Astrocyte of the hippocampus (primary cell): ENCODE results near the gene CEND1.
"Not testable (repeated sequence)": the region's sequence is repeated elsewhere in the genome, so short reads cannot be mapped to it uniquely, and the experiment has no call there.

Experiments used
- DNase-seq: peaks from one replicate; pipeline ENCODE4 v3.0.0; 2011; ENCODE audit warnings: low read depth, low spot score

Gene CEND1

DNA sequence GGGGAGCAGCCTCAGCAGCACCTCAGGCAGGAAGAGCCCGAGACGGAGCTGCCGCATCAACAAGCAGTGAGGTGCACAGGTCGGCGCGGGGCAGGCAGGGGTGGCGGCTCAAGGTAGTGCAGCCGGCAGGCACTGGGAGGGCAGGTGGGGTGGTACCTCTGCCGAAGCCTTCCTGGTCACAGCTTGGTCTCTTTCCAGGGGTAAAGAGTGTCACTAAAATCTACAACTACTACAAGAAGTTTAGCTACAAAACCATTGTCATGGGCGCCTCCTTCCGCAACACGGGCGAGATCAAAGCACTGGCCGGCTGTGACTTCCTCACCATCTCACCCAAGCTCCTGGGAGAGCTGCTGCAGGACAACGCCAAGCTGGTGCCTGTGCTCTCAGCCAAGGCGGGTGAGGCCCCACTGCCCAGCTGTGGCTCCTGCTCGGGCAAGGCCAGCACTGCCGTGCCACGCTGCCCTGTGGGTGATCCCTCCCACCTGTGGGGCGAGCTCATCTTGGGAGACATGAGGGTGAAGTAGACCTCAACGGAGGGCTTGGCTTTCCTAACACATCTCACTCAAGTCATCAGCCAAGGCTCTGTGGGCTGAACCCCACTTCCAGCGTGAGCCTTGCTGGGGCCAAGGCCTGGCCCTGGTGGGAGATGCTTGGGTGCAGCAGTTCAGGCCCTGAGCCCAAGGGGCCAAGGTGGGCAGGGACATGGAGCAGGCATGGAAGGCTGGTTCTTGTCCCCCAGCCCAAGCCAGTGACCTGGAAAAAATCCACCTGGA is 26.2 kb downstream of the CEND1 start:
- no peak for DNase-seq

DNA sequence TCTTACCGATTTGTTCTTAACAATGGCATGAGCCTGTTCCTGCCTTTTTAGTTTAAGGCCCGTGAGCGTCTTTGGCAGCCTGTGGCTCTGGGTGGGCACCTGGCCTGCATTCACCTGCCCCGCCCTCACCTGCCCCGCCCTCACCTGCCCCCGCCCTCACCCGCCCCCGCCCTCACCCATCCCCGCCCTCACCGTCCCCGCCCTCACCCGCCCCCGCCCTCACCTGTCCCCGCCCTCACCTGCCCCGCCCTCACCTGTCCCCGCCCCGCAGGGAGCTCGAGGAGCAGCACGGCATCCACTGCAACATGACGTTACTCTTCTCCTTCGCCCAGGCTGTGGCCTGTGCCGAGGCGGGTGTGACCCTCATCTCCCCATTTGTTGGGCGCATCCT is 26.8 kb downstream of the CEND1 start:
- no peak for DNase-seq

DNA sequence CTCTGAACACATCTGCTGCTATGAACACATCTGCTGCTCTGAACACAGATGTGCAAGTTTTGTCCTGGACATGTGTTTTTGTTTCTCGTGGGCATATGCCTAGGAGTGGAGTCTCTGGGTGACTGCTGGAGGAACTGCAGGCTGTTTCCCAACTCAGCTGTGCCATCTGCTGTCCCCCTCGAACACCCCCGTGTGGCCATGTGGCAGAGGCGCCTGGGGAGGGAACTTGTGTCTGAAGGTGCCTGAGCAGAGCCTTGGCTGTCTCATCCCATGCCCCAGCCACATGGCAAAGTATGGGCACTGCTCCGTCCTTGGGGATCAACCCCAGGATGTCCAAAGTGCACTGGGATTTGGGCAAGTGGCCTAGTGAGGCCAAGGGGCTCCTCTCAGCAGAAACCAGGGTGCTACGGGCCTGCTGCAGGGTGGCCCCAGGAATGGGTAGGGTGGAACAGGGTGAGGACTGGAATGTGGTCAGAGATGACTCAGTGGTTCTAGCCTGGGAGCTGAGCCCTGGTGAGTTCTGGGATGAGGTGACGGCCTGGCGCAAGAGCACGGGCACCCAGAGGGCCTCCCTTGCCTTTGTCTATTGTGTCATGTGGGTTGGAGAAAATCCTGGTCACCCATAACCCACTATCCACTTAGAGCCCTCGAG is 27.3 kb downstream of the CEND1 start:
- peak; percentile 78 for DNase-seq

- DNase-seq = no peak
Observed at GRCh38 chr11:761526-762108, 28.3 kb downstream of the CEND1 start.

GRCh38 chr11:760236-760635 is 29.7 kb downstream of the CEND1 start:
- DNase-seq = no peak

DNA sequence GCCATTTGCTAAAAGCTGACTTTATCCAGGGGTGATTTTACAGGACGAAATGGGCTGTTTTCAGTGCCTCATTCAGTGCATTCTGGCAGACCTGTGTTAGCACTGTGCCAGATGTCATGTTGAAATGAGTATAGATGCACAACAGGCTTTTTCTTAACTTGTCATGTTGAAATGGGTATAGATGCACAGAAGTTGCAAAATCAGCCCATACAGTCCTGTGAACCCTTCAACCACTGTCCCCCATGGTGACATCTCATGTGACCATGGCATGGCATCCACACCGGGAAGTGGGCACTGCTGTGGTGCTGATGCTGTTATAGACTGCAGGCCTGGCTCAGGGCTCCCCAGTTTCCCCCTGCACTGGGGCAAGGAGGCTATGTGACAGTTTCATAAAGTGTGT is 40.2 kb downstream of the CEND1 start:
- DNase-seq = no peak

GRCh38 chr11:748007-748359 is 41.9 kb downstream of the CEND1 start:
- DNase-seq = peak; percentile 44

DNA sequence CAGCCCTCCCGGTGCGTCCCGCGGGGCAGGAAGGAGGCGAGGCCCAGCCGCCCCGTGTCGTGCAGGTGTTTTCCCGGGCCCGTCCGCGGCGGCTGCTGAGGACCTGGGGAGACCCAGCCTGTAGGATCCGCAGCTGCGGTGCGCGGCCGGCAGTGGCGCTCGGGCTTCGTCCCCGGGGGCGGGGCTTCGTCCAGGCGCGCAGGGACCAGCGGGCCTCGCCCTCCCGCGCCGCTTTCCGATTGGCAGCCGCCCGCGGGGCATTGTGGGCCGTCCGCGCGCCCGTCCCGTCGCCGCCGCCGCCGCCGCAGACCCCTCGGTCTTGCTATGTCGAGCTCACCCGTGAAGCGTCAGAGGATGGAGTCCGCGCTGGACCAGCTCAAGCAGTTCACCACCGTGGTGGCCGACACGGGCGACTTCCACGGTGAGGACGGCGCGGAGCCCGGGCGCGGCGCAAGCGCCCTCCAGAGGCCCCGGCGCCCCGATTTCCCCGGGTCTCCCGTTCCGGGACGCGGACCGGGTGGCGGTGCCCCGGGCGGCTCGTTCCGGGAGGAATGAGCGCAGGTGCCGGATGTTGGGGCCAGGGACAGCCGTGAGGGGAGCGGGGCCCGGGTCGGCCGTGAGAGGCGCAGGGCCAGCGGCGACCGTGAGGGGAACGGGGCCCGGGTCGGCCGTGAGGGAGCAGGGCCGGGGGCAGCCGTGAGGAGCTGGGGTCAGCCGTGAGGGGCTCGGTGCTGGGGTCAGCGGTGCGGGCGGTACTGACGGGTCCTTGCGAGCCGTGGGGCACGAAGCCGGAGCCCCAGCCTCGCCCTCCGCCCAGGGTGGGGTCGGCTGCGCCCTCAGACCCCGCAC is 42.5 kb downstream of the CEND1 start, which contains the start of gene TALDO1:
TSS of gene TALDO1 (plus strand) at position 307 of the 849 bp plus-strand sequence. CDS start at position 325, 18 bp downstream.
- peak; percentile 97 for DNase-seq

DNA sequence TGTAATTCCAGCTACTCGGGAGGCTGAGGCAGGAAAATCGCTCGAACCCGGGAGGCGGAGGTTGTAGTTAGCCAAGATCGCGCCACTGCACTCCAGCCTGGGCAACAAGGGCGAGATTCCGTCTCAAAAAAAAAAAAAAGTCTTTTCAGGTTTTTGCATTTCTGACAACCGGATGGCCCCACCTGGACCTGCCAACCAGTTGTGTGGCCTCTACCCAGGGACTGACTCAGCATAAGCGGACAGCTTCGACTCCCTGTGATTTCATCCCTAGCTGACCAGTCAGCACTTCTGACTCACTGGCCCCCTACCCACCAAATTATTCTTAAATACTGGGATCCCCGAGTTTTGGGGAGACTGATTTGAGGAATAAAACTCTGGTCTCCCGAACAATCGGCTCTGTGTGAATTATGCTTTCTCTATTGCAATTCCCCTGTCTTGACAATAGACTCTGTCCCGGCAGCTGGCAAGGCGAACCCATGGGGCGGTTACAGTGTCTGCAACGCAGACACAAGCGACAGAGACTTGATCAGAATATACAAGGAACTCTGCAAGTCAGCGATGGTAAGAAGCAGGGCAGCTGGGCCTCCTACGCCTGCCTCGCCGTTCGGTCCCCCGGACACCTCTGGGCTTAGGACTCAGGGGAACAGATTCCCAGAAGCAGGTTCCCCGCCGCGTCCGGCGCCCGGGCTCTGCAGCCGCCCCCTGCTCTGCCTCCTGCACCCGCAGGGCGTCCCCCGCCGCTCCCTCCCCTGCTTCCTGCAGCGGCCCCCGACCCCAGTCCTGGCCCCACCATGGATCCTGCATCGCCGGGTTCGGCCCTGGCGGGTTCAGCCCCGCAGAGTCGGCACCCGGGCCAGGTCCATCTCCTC is 43.4 kb downstream of the CEND1 start:
- peak; percentile 47 for DNase-seq

DNA sequence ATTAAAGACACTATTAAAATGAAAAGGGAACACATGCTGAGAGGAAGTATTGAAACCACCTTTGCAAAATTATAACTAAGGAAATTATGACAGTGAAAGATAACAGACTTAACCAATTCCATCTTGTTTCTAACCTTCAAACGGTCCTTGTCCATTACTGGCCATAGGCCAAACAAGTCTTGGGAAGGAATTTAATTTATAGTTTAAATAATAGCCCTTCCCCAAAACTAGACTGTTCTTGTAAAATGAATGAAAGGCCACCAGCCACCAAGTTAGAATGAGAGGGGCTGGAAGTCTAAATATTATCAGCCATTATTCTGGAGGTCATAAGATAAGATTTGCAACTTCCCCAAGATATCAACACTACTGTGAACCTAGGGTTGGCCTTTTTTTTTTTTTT is 44.5 kb downstream of the CEND1 start:
- no peak for DNase-seq

- DNase-seq = no peak
Observed at GRCh38 chr11:742571-743201, 47.2 kb downstream of the CEND1 start.

- DNase-seq = no peak
Observed at GRCh38 chr11:742156-742546, 47.7 kb downstream of the CEND1 start.

DNA sequence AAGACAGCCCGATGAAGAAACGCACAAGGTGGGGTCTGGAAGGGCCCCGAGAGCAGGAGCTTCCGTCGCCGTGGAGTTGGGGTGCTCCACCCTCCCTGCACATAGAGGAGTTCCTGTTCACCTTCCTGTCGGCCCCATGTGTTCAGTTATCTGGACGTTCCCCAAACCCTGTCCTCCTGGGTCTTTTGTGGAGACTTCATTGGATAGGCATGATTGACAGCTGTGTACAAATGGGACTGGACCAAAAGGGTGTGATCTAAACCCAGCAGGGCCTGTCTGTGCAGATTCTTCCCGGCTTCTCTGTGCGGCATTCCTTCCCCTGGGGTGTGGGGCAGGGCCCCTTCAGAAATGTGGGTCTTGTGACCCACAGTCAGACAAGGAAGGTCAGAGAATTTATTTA is 52.0 kb downstream of the CEND1 start:
- DNase-seq = not testable (repeated sequence)

GRCh38 chr11:737366-737765 is 52.5 kb downstream of the CEND1 start:
- DNase-seq = no peak
